DMS79 (cell line): Measurements from ENCODE around the gene TTLL11.

Experiments used
- DNase-seq: peaks from one replicate; lab custom pipeline; 2025; lab: John Stamatoyannopoulos, UW

The TTLL11 gene

GRCh38 chr9:121784731-121785411 lies 308.2 kb downstream of the TTLL11 start:
- DNase-seq = no peak

DNA sequence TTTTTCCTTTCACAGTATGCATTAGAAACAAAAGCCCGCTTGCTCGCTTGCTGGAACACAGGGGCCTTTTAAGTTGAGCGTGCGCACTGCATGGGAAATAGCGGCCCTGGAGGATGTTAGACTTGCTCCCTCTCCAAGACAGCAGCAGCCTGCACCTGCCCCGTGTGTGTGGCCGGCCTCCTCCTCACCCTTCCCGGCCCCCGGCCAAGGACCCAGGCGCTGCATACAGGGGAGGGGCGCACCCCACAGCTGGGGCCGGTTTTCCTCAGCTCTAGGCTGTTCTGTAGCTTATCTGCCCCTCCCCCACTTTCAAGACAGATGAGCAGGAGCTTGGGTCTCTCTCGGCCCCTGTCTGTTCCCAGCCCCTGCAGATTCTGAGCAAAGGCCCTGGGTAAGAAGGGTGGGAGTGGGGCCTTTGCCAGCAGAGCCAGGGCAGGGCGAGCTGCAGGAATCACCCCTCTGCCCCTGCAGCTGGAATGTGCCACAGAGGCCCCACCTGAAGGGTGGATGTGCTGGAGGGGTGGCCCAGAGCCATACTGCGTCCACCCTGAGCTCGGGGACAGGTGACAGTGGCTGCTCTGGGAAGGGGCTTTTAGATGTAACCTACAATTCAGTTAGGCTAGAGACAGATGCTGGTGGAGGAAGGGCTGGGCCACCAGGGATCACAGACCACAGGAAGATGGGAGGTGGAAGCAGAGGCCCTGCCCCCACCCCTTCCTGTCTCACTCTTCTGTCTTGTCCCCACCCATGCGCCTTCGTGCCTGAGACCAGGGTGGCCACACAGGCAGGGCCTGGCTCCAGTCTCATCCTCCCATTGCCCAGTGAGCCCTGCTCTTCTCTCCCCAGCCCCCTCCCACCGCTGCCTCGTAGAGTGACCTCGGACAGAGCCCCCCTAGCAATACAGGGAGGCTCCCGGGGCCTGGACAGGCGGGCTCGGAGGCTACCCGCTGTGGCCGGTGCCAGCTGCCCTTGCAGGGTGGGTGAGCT lies 309.3 kb downstream of the TTLL11 start:
- DNase-seq = no peak

GRCh38 chr9:121783111-121783510 lies 310.0 kb downstream of the TTLL11 start:
- no peak for DNase-seq

- DNase-seq = no peak
These were observed 310.5 kb downstream of the TTLL11 start for GRCh38 chr9:121782514-121783110.

GRCh38 chr9:121781701-121782464 lies 311.2 kb downstream of the TTLL11 start:
- no peak for DNase-seq

GRCh38 chr9:121781145-121781548 lies 312.0 kb downstream of the TTLL11 start:
- DNase-seq = no peak

DNA sequence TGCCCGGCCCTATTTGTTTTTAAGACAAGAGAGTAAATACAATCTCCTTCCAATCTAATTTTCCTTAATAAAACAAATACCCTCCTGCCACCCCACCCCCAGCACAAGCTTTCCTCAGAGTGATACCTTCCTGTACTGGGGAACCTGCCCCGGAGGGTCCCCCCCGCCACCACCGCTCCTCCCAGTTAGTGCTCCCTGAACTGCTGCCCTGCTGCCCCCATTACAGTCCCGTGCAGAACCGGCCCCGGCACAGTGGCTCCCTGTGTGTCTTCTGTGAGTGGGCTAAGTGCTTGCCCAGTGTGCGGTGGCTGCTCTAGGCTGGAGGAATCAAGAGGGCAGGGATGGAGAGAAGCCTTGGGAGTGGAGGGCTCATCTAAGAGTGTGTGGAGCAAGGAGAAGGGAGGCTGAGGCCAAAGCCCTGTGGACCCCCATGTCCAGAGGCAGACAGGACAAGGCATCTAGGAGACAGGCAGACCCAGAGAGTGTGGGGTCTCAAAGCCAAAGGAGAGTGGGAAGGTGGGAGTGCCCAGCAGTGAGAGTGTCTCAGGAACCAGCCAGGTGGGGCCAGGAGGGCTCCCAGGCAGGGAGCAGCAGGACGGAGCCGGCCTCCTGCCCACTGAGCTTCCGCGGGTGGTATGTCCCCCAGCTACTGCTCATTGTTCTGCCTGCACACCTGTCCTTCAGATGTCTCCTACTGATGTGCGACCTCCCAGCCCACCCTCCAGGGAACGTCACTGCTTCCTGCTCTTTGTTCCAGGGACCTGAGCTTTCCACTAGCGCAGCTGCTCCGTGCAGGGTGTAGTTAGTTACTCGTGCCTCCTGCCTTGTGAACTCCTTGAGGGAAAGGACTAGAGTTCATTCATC lies 312.7 kb downstream of the TTLL11 start:
- DNase-seq = no peak

DNA sequence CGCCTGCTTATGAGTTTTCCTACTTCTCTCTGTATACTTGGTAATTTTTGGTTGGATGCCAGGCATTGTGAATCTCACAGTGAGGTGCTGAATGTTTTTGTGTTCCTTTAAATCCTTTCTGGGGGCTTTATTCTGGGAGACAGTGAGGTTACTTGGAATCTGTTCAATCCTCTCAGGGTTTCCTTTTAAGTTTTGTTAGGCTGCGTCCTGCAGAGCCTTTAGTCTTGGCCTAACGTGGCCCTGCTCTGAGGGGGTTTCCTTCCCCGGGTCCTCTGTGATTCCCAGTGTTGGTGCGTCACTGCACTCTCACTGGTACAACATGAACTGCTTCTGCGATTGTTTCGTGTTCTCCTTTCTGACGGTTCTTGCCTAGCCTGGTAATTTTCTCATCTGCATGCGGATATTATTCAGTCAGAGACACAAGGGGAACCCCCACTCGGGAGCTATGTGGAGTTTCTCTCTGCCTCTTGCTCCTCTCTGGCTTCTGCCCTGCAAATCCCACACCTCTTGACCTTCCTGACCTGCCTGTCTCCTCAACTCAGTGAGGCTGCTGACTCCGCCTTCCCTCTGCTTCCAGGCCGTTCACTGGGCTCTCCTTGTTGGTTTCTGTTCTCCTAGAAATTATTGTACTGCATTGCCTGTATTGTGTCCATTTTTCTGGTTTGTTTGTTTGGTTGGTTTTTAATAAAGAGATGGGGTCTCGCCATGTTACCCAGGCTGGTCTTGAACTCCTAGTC lies 313.6 kb downstream of the TTLL11 start:
- no peak for DNase-seq

- DNase-seq = no peak
These were observed 314.6 kb downstream of the TTLL11 start for GRCh38 chr9:121778252-121779225.

GRCh38 chr9:121776739-121777637 lies 316.1 kb downstream of the TTLL11 start:
- DNase-seq = no peak

GRCh38 chr9:121776001-121776738 lies 316.9 kb downstream of the TTLL11 start:
- no peak for DNase-seq

GRCh38 chr9:121774715-121775613 lies 318.1 kb downstream of the TTLL11 start:
- no peak for DNase-seq

- no peak for DNase-seq
These were observed 319.0 kb downstream of the TTLL11 start for GRCh38 chr9:121773954-121774714.

GRCh38 chr9:121773286-121773953 lies 319.7 kb downstream of the TTLL11 start:
- no peak for DNase-seq
